GM18907 (cell line): ENCODE measurements around the gene KIAA0319L.
"Not testable (repeated sequence)": the region's sequence is repeated elsewhere in the genome, so short reads cannot be mapped to it uniquely, and the experiment has no call there.

Experiments used
- ATAC-seq: cut with Tn5 transposase; IDR thresholded peaks from one replicate; pipeline ENCODE4 v1.9.1; 2021; ENCODE audit warnings: mild to moderate bottlenecking, moderate library complexity; ENCODE audit not compliant: unreplicated experiment

The KIAA0319L gene

GRCh38 chr1:35499231-35499630 is 58.0 kb downstream of the KIAA0319L start:
- ATAC-seq: no peak

- no peak for ATAC-seq
Observed at GRCh38 chr1:35497571-35497970, 59.6 kb downstream of the KIAA0319L start.

GRCh38 chr1:35490250-35490649 is 67.0 kb downstream of the KIAA0319L start:
- no peak for ATAC-seq

- ATAC-seq: no peak
Observed at GRCh38 chr1:35488336-35488735, 68.9 kb downstream of the KIAA0319L start.

GRCh38 chr1:35486858-35487408 is 70.3 kb downstream of the KIAA0319L start:
- ATAC-seq: no peak

- no peak for ATAC-seq
Observed at GRCh38 chr1:35481229-35481628, 76.0 kb downstream of the KIAA0319L start.

GRCh38 chr1:35477870-35478269 is 79.3 kb downstream of the KIAA0319L start:
- ATAC-seq: no peak

- no peak for ATAC-seq
Observed at GRCh38 chr1:35475856-35476674, 81.1 kb downstream of the KIAA0319L start.

GRCh38 chr1:35475356-35475755 is 81.8 kb downstream of the KIAA0319L start:
- ATAC-seq: no peak

- not testable (repeated sequence) for ATAC-seq
Observed at GRCh38 chr1:35473216-35473615, 84.0 kb downstream of the KIAA0319L start.

GRCh38 chr1:35470977-35471613 is 86.1 kb downstream of the KIAA0319L start:
- ATAC-seq: no peak

GRCh38 chr1:35466120-35466519 is 91.1 kb downstream of the KIAA0319L start:
- ATAC-seq: no peak

- not testable (repeated sequence) for ATAC-seq
Observed at GRCh38 chr1:35463749-35464148, 93.5 kb downstream of the KIAA0319L start.

GRCh38 chr1:35463232-35463631 is 94.0 kb downstream of the KIAA0319L start:
- no peak for ATAC-seq

- no peak for ATAC-seq
Observed at GRCh38 chr1:35461966-35462651, 95.1 kb downstream of the KIAA0319L start.

GRCh38 chr1:35460796-35461195 is 96.4 kb downstream of the KIAA0319L start:
- ATAC-seq: no peak

- no peak for ATAC-seq
Observed at GRCh38 chr1:35454616-35455015, 102.6 kb downstream of the KIAA0319L start.

GRCh38 chr1:35454176-35454575 is 103.0 kb downstream of the KIAA0319L start:
- no peak for ATAC-seq

GRCh38 chr1:35453031-35453430 is 104.2 kb downstream of the KIAA0319L start:
- ATAC-seq: no peak

GRCh38 chr1:35452106-35452774 is 105.0 kb downstream of the KIAA0319L start:
- ATAC-seq: no peak

GRCh38 chr1:35451125-35451528 is 106.1 kb downstream of the KIAA0319L start:
- no peak for ATAC-seq
